OCI-LY3 (cell line): Measurements from ENCODE around the gene CFAP58.

ENCODE experiments used
- H2AFZ ChIP-seq: fragments of 200-600, 300-600 bp; shearing (Covaris generic); 2 replicates; pipeline ENCODE4 v1.6.0; 2014; ENCODE audit warnings: antibody characterized with exemption, low read depth, low read length
- H3K27ac ChIP-seq: fragments of 200-600, 300-600 bp; sonication (generic); 2 replicates; pipeline ENCODE4 v1.5.1; 2014; ENCODE audit warnings: mild to moderate bottlenecking, low read length, moderate library complexity, mixed read lengths
- H3K27me3 ChIP-seq: fragments of 200-600, 300-600 bp; sonication (generic); 2 replicates; pipeline ENCODE4 v1.6.1; 2014; ENCODE audit warnings: low read depth, low read length, mixed read lengths
- H3K36me3 ChIP-seq: fragments of 200-600, 300-600 bp; sonication (generic); replicated peaks from 2 replicates; pipeline ENCODE3; 2014; ENCODE audit warnings: low read depth, low read length, mixed read lengths
- H3K4me1 ChIP-seq: fragments of 300-600, 200-600 bp; sonication (generic); 2 replicates; pipeline ENCODE4 v1.6.1; 2014; ENCODE audit warnings: low read length, mixed read lengths
- H3K4me2 ChIP-seq: fragments of 200-600, 300-600 bp; sonication (generic); 2 replicates; pipeline ENCODE4 v1.6.1; 2014; ENCODE audit warnings: low read length, mixed read lengths
- H3K4me3 ChIP-seq: fragments of 300-600, 200-600 bp; sonication (generic); 2 replicates; pipeline ENCODE4 v1.5.1; 2014; ENCODE audit warnings: antibody characterized with exemption, mild to moderate bottlenecking, low read length, moderate library complexity
- H3K79me2 ChIP-seq: fragments of 300-600, 200-600 bp; shearing (Covaris generic); 2 replicates; pipeline ENCODE4 v1.6.1; 2014; ENCODE audit warnings: mild to moderate bottlenecking, low read length, mixed read lengths
- H3K9ac ChIP-seq: fragments of 300-600, 200-600 bp; shearing (Covaris generic); 2 replicates; pipeline ENCODE4 v1.6.0; 2014; ENCODE audit warnings: mild to moderate bottlenecking, low read length, moderate library complexity
- H3K9me3 ChIP-seq: fragments of 200-600, 300-600 bp; shearing (Covaris generic); 2 replicates; pipeline ENCODE4 v1.6.1; 2014; ENCODE audit warnings: low read length, mixed read lengths; ENCODE audit not compliant: insufficient read depth
- H4K20me1 ChIP-seq: fragments of 200-600, 300-600 bp; sonication (generic); 2 replicates; pipeline ENCODE4 v1.6.1; 2016; ENCODE audit warnings: low read length, mixed read lengths; ENCODE audit not compliant: insufficient read depth
- EZH2phosphoT487 ChIP-seq: fragments of 200-600 bp; shearing (Covaris generic); IDR thresholded peaks from 2 replicates; pipeline ENCODE4 v1.6.1; 2018; ENCODE audit warnings: antibody characterized with exemption, mixed run types, low read depth
- TF ChIP-seq, protein P1 (sequence below): fragments of 200-600, 300-600 bp; sonication (generic); IDR thresholded peaks from 2 replicates; pipeline ENCODE4 v1.5.1; 2014; ENCODE audit warnings: antibody characterized with exemption, low read length, low read depth

Gene CFAP58

DNA sequence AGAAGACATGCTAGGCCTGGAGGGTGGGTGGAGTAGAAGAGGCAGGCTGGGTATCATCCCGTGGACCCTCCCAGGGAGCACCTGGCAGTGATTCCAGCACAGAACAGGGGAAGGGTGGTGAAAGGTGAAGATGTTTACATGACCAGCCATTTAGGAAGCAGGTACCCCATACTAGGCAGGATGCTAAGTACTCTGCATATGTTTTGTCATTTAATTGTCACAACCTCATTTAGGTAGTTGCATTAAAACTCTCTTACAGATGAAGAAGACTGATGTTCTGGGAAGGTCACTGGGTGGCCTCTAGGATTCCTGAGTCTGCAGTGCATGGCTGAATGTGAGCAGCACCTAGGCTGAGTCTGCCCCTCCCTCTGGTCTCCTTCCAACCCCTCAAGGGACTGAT lies 30.5 kb upstream of the CFAP58 start:
- Histone ChIP-seq H3K27me3 (no peaks in the 10 kb centered on the region), H3K36me3 (no peaks in the 10 kb centered on the region), H2AFZ (no peak overlapping the region), H3K9ac (no peak overlapping the region), H4K20me1 (peaks cover 82% of the 10 kb centered on the region), H3K4me1 (peaks cover 12% of the 10 kb centered on the region), H3K79me2 (peaks cover 56% of the 10 kb centered on the region), H3K4me2 (no peak overlapping the region), H3K9me3 (no peaks in the 10 kb centered on the region), H3K4me3 (no peak overlapping the region), H3K27ac (no peak overlapping the region)
- TF ChIP-seq, protein P1, sequence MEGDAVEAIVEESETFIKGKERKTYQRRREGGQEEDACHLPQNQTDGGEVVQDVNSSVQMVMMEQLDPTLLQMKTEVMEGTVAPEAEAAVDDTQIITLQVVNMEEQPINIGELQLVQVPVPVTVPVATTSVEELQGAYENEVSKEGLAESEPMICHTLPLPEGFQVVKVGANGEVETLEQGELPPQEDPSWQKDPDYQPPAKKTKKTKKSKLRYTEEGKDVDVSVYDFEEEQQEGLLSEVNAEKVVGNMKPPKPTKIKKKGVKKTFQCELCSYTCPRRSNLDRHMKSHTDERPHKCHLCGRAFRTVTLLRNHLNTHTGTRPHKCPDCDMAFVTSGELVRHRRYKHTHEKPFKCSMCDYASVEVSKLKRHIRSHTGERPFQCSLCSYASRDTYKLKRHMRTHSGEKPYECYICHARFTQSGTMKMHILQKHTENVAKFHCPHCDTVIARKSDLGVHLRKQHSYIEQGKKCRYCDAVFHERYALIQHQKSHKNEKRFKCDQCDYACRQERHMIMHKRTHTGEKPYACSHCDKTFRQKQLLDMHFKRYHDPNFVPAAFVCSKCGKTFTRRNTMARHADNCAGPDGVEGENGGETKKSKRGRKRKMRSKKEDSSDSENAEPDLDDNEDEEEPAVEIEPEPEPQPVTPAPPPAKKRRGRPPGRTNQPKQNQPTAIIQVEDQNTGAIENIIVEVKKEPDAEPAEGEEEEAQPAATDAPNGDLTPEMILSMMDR, result no peak
- TF ChIP-seq EZH2phosphoT487, result no peak

DNA sequence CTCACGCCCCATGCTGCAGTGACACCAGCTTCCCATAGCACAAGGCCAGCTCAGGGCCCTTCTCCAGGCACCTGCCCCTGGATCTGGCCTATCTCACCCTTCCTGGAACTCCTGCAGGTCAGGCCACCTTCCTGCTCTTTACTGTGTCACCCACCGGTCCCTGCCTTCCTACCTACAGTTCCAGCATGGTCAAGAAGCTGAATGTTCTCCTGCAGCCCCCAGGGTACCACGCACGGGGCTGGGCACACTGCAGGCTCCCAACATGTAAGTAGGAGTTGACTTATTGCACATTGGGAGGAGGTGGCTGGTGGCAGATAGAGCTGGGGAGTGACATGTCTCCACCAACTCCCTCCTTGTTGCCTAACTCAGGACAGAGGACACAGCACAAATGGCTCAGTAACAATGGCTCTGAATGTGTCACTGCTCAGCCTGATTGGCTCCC lies 29.9 kb upstream of the CFAP58 start:
- Histone ChIP-seq H2AFZ (no peak overlapping the region), H3K9ac (no peak overlapping the region), H3K27me3 (no peaks in the 10 kb centered on the region), H3K79me2 (peaks cover 60% of the 10 kb centered on the region), H3K36me3 (no peaks in the 10 kb centered on the region), H4K20me1 (peaks cover 82% of the 10 kb centered on the region), H3K27ac (no peak overlapping the region), H3K9me3 (no peaks in the 10 kb centered on the region), H3K4me2 (no peak overlapping the region), H3K4me1 (peaks cover 12% of the 10 kb centered on the region), H3K4me3 (no peak overlapping the region)
- no peak for TF ChIP-seq EZH2phosphoT487
- TF ChIP-seq, protein P1, result no peak

DNA sequence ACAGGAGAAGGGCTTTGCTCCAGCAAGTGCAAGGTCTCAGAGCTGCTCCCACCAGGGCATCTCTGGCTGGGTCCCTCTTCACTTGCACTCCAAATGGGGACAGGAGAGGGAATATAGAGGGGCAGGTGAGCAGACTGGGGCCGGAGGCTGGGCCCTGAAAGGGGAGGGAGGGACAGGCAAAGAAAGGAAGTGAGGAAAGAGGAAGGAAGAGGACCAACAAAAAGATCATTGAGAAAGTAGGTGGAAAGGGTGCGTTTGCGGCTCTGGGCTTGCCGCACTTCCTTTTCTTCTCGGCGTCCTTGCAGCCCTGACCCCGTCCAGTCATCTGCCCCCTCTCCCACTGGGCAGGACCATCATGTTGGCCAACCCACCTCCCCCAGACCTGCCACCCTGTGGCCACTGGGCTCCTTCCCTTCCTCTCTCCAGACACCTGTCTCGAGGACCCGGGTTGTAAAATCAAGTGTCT lies 29.4 kb upstream of the CFAP58 start:
- H3K4me1 ChIP-seq, result peaks cover 12% of the 10 kb centered on the region
- no peak overlapping the region for H3K27ac ChIP-seq
- no peak overlapping the region for H3K4me3 ChIP-seq
- H3K9ac ChIP-seq, result no peak overlapping the region
- no peak for TF ChIP-seq EZH2phosphoT487
- H2AFZ ChIP-seq, result no peak overlapping the region
- H3K9me3 ChIP-seq, result no peaks in the 10 kb centered on the region
- no peaks in the 10 kb centered on the region for H3K27me3 ChIP-seq
- H4K20me1 ChIP-seq, result peaks cover 82% of the 10 kb centered on the region
- H3K4me2 ChIP-seq, result no peak overlapping the region
- peaks cover 60% of the 10 kb centered on the region for H3K79me2 ChIP-seq
- H3K36me3 ChIP-seq, result no peaks in the 10 kb centered on the region

DNA sequence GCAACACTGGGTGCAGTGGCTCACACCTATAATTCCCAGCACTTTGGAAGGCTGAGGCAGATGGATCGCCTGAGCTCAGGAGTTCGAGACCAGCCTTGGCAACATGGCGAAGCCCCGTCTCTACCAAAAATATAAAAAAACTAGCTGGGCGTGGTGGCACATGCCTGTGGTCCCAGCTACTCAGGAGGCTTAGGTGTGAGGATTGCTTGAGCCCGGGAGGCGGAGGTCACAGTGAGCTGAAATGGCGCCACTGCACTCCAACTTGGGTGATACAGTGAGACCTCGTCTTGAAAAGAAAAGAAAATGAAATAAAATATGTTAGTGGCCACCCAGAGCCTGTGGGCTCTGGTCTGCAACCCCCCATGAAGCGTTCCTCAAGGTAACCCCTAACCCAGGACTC lies 28.7 kb upstream of the CFAP58 start:
- Histone ChIP-seq H2AFZ (no peak overlapping the region), H3K36me3 (no peaks in the 10 kb centered on the region), H3K4me2 (no peak overlapping the region), H3K27ac (no peak overlapping the region), H3K9ac (no peak overlapping the region), H3K4me3 (no peak overlapping the region), H3K27me3 (no peaks in the 10 kb centered on the region), H3K4me1 (peaks cover 12% of the 10 kb centered on the region), H4K20me1 (peaks cover 83% of the 10 kb centered on the region), H3K79me2 (peaks cover 62% of the 10 kb centered on the region), H3K9me3 (no peaks in the 10 kb centered on the region)
- no peak for TF ChIP-seq EZH2phosphoT487
- TF ChIP-seq, protein P1, result no peak
